ENCODE measurements around the gene RAD51D.

RAD51D gene

GRCh38 chr17:35088881-35089585, 30.6 kb downstream of the RAD51D start:
- peak overlapping the region; percentile 96 for H3K27ac ChIP-seq
- TF ChIP-seq ZFX (IDR thresholded peaks at IDR 0.05) = peak; percentile 44
- peak; percentile 94 for TF ChIP-seq CTCF (conservative IDR thresholded peaks at IDR 0.05)

- TF ChIP-seq ZFX (IDR thresholded peaks at IDR 0.05) (no peak), CTCF (conservative IDR thresholded peaks at IDR 0.05) (no peak)
- H3K27ac ChIP-seq = peak overlapping the region; percentile 96
Observed at GRCh38 chr17:35088356-35088880, 31.2 kb downstream of the RAD51D start.

GRCh38 chr17:35087731-35088355, 31.8 kb downstream of the RAD51D start:
- peak overlapping the region; percentile 96 for H3K27ac ChIP-seq
- no peak for TF ChIP-seq CTCF (conservative IDR thresholded peaks at IDR 0.05)
- no peak for TF ChIP-seq ZFX (IDR thresholded peaks at IDR 0.05)

GRCh38 chr17:35086931-35087573, 32.6 kb downstream of the RAD51D start:
- TF ChIP-seq ZFX (IDR thresholded peaks at IDR 0.05) = no peak
- no peak for TF ChIP-seq CTCF (conservative IDR thresholded peaks at IDR 0.05)
- H3K27ac ChIP-seq = peak overlapping the region; percentile 64

- TF ChIP-seq ZFX (IDR thresholded peaks at IDR 0.05) (no peak), CTCF (conservative IDR thresholded peaks at IDR 0.05) (no peak)
- no peak overlapping the region for H3K27ac ChIP-seq
Observed at GRCh38 chr17:35086164-35086563, 33.5 kb downstream of the RAD51D start.

GRCh38 chr17:35084987-35085386, 34.7 kb downstream of the RAD51D start:
- no peak overlapping the region for H3K27ac ChIP-seq
- TF ChIP-seq CTCF (conservative IDR thresholded peaks at IDR 0.05) (no peak), ZFX (IDR thresholded peaks at IDR 0.05) (no peak)

GRCh38 chr17:35083071-35083470, 36.6 kb downstream of the RAD51D start:
- TF ChIP-seq ZFX (IDR thresholded peaks at IDR 0.05) (no peak), CTCF (conservative IDR thresholded peaks at IDR 0.05) (no peak)

More at GRCh38 chr17:35083071-35083470, 36.6 kb downstream of the RAD51D start:
- no peak overlapping the region for H3K27ac ChIP-seq
